Upper lobe of left lung (tissue), 6 donors: ENCODE data around the gene LRRN2. TPM values are rescaled to one million over a fixed set of nuclear protein-coding genes. Genes with fewer than 3 reads are reported as not detected.

Source experiments
- ATAC-seq, 2 donors: fragments of 200-7000 bp; cut with Tn5 transposase; one replicate each; pipeline ENCODE4 v1.9.1; 2022; ENCODE audit warnings: mild to moderate bottlenecking in 2 of 2, moderate library complexity in 2 of 2; ENCODE audit not compliant: low FRiP score in 2 of 2
- DNase-seq, 2 donors: peaks; one replicate each; pipeline ENCODE4 v3.0.0-alpha.2; 2019 to 2020
- H3K27ac ChIP-seq, 4 donors: fragments of 200-600 bp; sonication (generic); one replicate each; pipeline ENCODE4 v1.5.1; 2016 to 2019
- H3K27me3 ChIP-seq, 4 donors: fragments of 200-600 bp; sonication (generic); one replicate each; pipeline ENCODE4 v1.5.1; 2017 to 2019
- H3K36me3 ChIP-seq, 4 donors: fragments of 200-600 bp; sonication (generic); one replicate each; pipeline ENCODE4 v1.5.1; 2016 to 2019
- H3K4me1 ChIP-seq, 4 donors: fragments of 200-600 bp; sonication (generic); one replicate each; pipeline ENCODE4 v1.5.1; 2018 to 2019
- H3K4me3 ChIP-seq, 4 donors: fragments of 200-600 bp; sonication (generic); one replicate each; pipeline ENCODE4 v1.5.1; 2017 to 2019; ENCODE audit warnings: mild to moderate bottlenecking in 2 of 4, moderate library complexity in 1 of 4
- H3K9me3 ChIP-seq, 4 donors: fragments of 200-600 bp; sonication (generic); one replicate each; pipeline ENCODE4 v1.5.1; 2018 to 2019
- CTCF ChIP-seq, 6 experiments: fragments of 450-650 bp in 4 of 6; fragments of 200-600 bp in 2 of 6; sonication (generic) in 2 of 6; IDR thresholded peaks; one replicate each; pipeline ENCODE4 v1.5.1; 2016 to 2019; ENCODE audit warnings: antibody characterized with exemption in 6 of 6
- EP300 ChIP-seq, 4 donors: sonication (generic); formaldehyde crosslinking; IDR thresholded peaks; one replicate each; pipeline ENCODE4 v1.5.1; 2017; ENCODE audit warnings: antibody characterized with exemption in 4 of 4, control low read depth in 2 of 4
- POLR2A ChIP-seq, 4 donors: fragments of 450-650 bp; IDR thresholded peaks; one replicate each; pipeline ENCODE4 v1.5.1; 2016 to 2017; ENCODE audit warnings: antibody characterized with exemption in 4 of 4, mild to moderate bottlenecking in 2 of 4
- POLR2AphosphoS5 ChIP-seq, 2 donors: sonication (generic); formaldehyde crosslinking; IDR thresholded peaks; one replicate each; pipeline ENCODE4 v1.5.1; 2017; ENCODE audit warnings: antibody characterized with exemption in 2 of 2
- WGBS, 2 donors: methylation state at CpG; one replicate each; pipeline ENCODE4 v1.1.5; 2017 to 2018; 5-methylcytosine and 5-hydroxymethylcytosine counted together
- total RNA-seq, 6 donors: library from RNA; depleted of rRNA in 4 of 6; stranded (reverse); fragments of >200 nt in 4 of 6; gene quantifications; one replicate each; pipeline versions ENCODE4 v1.1.0 to v1.2.1, GENCODE V29; 2016 to 2021
- donor health status: DM: no; HTN: no; CAD: no; lungs with moderate emphysema.
- donor health status: DM: no; HTN: yes; CAD: no; lungs with severe emphysema.

The LRRN2 gene
- total RNA-seq, 6 donors from 2014 or later: 0.61 to 4.2 (median 2.6) TPM; not detected in 1

DNA sequence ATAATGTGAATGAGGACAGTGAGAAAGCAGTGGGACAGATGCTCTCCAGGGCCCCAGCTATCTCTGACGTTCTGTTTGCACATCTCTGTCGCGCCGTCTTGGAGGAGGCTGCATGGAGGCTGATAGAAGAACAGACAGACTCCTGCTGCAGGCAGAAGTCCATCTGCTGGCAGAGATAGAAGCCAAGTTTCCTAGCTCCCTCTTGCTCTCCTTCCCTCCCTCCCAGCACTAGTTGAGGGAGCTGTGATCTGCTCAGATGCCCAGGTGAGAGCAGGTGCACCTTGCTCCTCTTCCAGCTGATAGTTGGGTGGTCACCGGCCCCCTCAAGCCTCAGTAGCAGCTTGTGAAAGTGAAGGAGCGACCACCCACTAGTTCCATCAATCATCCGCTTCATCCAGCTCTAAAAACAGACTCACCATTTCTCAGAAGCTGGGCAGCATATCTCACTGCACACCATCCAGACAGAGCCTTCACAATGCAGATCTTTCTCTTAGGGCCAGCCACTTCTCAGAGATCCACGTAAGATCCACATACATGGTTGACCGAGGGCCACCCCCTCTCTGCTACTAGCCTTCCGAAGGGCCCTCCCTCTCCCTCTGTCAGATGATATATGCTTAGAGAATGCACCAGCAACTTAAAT, 12.9 kb downstream of the LRRN2 start:
- TF ChIP-seq POLR2AphosphoS5 (IDR thresholded peaks at IDR 0.05) (no peak), EP300 (IDR thresholded peaks at IDR 0.05) (no peak), POLR2A (IDR thresholded peaks at IDR 0.05) (no peak), CTCF (IDR thresholded peaks at IDR 0.05) (no peak)
- H3K4me1 ChIP-seq: no peaks in the 10 kb centered on the region
- H3K4me3 ChIP-seq: no peak overlapping the region
- H3K9me3 ChIP-seq: no peaks in the 10 kb centered on the region
- no peak overlapping the region for H3K27ac ChIP-seq
- no peaks in the 10 kb centered on the region for H3K36me3 ChIP-seq
- H3K27me3 ChIP-seq: no peaks in the 10 kb centered on the region
- ATAC-seq: no peak
- DNase-seq: no peak
- 75 to 78% methylated on average over 10 of the region's 10 CpGs for WGBS, 2 donors

DNA sequence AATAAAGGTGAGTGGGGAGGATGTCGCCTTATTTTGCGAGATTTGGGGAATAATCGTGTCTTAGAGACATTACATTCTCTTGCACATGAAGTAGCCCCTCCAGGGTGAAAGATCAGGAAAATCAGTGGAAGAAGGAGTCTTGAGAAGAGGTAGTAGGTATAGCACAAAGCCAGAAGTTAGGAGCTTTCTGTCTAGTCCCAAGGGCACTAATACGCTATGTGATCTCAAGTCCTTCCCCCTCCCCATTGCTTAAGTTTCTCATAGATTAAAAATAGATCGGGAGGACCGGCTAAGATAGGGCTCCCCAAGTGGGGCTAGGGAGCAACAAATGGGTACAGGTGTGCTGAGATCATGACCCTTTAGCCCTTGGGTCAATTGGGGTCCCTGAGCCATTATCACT, 13.5 kb downstream of the LRRN2 start:
- no peaks in the 10 kb centered on the region for H3K27me3 ChIP-seq
- TF ChIP-seq POLR2A (IDR thresholded peaks at IDR 0.05) (no peak), CTCF (IDR thresholded peaks at IDR 0.05) (no peak), EP300 (IDR thresholded peaks at IDR 0.05) (no peak), POLR2AphosphoS5 (IDR thresholded peaks at IDR 0.05) (no peak)
- no peaks in the 10 kb centered on the region for H3K4me1 ChIP-seq
- H3K4me3 ChIP-seq: no peak overlapping the region
- WGBS, 2 donors: 83 to 88% methylated on average over 6 of the region's 6 CpGs
- ATAC-seq (no peak), DNase-seq (no peak)
- H3K9me3 ChIP-seq: no peaks in the 10 kb centered on the region
- no peaks in the 10 kb centered on the region for H3K36me3 ChIP-seq
- H3K27ac ChIP-seq: no peak overlapping the region

- TF ChIP-seq EP300 (IDR thresholded peaks at IDR 0.05): no peak
- TF ChIP-seq POLR2A (IDR thresholded peaks at IDR 0.05): no peak
- no peak for TF ChIP-seq CTCF (IDR thresholded peaks at IDR 0.05)
- TF ChIP-seq POLR2AphosphoS5 (IDR thresholded peaks at IDR 0.05): no peak
- Histone ChIP-seq H3K4me3 (no peak overlapping the region), H3K4me1 (no peaks in the 10 kb centered on the region), H3K9me3 (no peaks in the 10 kb centered on the region), H3K27me3 (no peaks in the 10 kb centered on the region), H3K36me3 (no peaks in the 10 kb centered on the region), H3K27ac (no peak overlapping the region)
- no peak for DNase-seq
- ATAC-seq: peak in 1 of 2 donors; percentile 65
- WGBS, 2 donors: 58 to 69% methylated on average over 10 of the region's 10 CpGs
These were observed 15.2 kb downstream of the LRRN2 start for GRCh38 chr1:204670152-204670927.

DNA sequence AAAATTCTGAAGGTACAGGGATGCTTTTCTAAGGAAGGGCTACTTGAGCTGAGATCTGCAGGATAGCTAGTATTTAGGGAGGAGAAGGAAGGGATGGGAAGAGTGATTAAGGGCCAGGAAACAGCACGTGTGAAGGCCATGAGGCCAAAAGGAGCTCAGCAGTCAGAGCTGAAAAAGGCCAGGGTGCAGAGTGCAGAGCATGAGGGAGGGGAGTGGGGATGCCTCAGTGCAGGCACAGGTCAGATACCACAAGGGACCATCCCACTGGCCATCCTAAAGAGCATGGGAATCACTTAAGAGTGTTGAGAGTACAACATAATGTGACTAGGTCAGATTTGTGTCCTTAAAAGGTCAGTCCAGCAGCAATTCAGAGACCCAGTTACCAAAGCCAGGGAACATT, 16.0 kb downstream of the LRRN2 start:
- 14 to 38% methylated on average over 1 of the region's 1 CpG for WGBS, 2 donors
- Histone ChIP-seq H3K9me3 (no peaks in the 10 kb centered on the region), H3K4me3 (no peak overlapping the region), H3K36me3 (no peaks in the 10 kb centered on the region), H3K27me3 (no peaks in the 10 kb centered on the region), H3K4me1 (no peaks in the 10 kb centered on the region), H3K27ac (no peak overlapping the region)
- TF ChIP-seq POLR2A (IDR thresholded peaks at IDR 0.05): no peak
- no peak for TF ChIP-seq POLR2AphosphoS5 (IDR thresholded peaks at IDR 0.05)
- no peak for TF ChIP-seq EP300 (IDR thresholded peaks at IDR 0.05)
- no peak for TF ChIP-seq CTCF (IDR thresholded peaks at IDR 0.05)
- ATAC-seq (no peak), DNase-seq (no peak)

GRCh38 chr1:204664384-204664651, 21.2 kb downstream of the LRRN2 start:
- Histone ChIP-seq H3K9me3 (no peaks in the 10 kb centered on the region), H3K27ac (no peak overlapping the region), H3K4me3 (no peak overlapping the region), H3K4me1 (no peaks in the 10 kb centered on the region), H3K36me3 (no peaks in the 10 kb centered on the region), H3K27me3 (no peaks in the 10 kb centered on the region)
- 74 to 80% methylated on average over 6 of the region's 6 CpGs for WGBS, 2 donors
- ATAC-seq (no peak), DNase-seq (no peak)
- TF ChIP-seq POLR2AphosphoS5 (IDR thresholded peaks at IDR 0.05): no peak
- TF ChIP-seq POLR2A (IDR thresholded peaks at IDR 0.05): no peak
